Ascending aorta (tissue), 2 donors: ENCODE measurements around the gene SP140L. TPM values are rescaled to one million over a fixed set of nuclear protein-coding genes. Genes with fewer than 3 reads are reported as not detected.
A peak's percentile ranks its signal among the peaks of the same experiment; 100 is the strongest.

Experiments
- DNase-seq, 2 donors: peaks; one replicate each; pipeline ENCODE4 v3.0.0-alpha.2; 2019; ENCODE audit warnings: low spot score in 2 of 2
- H3K27ac ChIP-seq, 2 donors: fragments of 200-600 bp; sonication (generic); one replicate each; pipeline ENCODE4 v1.5.1; 2016 to 2017; ENCODE audit warnings: mild to moderate bottlenecking in 1 of 2
- H3K27me3 ChIP-seq: fragments of 200-600 bp; sonication (generic); one replicate; pipeline ENCODE4 v1.5.1; 2017
- H3K36me3 ChIP-seq, 2 donors: fragments of 200-600 bp; sonication (generic); one replicate each; pipeline ENCODE4 v1.5.1; 2016
- H3K4me1 ChIP-seq, 2 donors: fragments of 200-600 bp; sonication (generic); one replicate each; pipeline ENCODE4 v1.5.1; 2016 to 2017; ENCODE audit warnings: mild to moderate bottlenecking in 1 of 2
- H3K4me3 ChIP-seq, 2 donors: fragments of 200-600 bp; sonication (generic); one replicate each; pipeline ENCODE4 v1.5.1; 2016 to 2017; ENCODE audit warnings: mild to moderate bottlenecking in 1 of 2
- H3K9me3 ChIP-seq, 2 donors: fragments of 200-600 bp; sonication (generic); one replicate each; pipeline ENCODE4 v1.5.1; 2016
- CTCF ChIP-seq, 3 experiments: fragments of 200-600 bp in 2 of 3; fragments of 450-650 bp in 1 of 3; sonication (generic) in 2 of 3; IDR thresholded peaks; one replicate each; pipeline ENCODE4 v1.5.1; 2016 to 2019; ENCODE audit warnings: antibody characterized with exemption in 3 of 3, mild to moderate bottlenecking in 1 of 3, moderate library complexity in 1 of 3
- intact Hi-C: fragments of 100-400 bp; cut with DNase I; formaldehyde crosslinking; loops from one replicate; pipeline ENCODE4 v1.15.1; 2023
- total RNA-seq: library from RNA; depleted of rRNA; stranded (reverse); fragments of >200 nt; gene quantifications from one replicate; pipeline ENCODE4 v1.1.0, GENCODE V29; 2016

SP140L gene
- total RNA-seq, 1 donor from 2014 or later = 4.0 TPM

GRCh38 chr2:230423851-230424458 lies 97.0 kb downstream of the SP140L start:
- peaks cover 2 to 4% of the 10 kb centered on the region in 2 donors for H3K9me3 ChIP-seq
- H3K4me1 ChIP-seq = peaks cover 0 to 24% of the 10 kb centered on the region in 2 donors
- no peaks in the 10 kb centered on the region for H3K27me3 ChIP-seq
- H3K27ac ChIP-seq = peak overlapping the region in 1 of 2 donors; percentile 4
- peak overlapping the region in 1 of 2 donors; percentile 12 for H3K4me3 ChIP-seq
- TF ChIP-seq CTCF (IDR thresholded peaks at IDR 0.05) = no peak
- DNase-seq = no peak
- intact Hi-C loops = no loop called here
- peaks cover 0 to 17% of the 10 kb centered on the region in 2 donors for H3K36me3 ChIP-seq

GRCh38 chr2:230425377-230425776 lies 98.4 kb downstream of the SP140L start:
- H3K27me3 ChIP-seq = no peaks in the 10 kb centered on the region
- H3K9me3 ChIP-seq = peaks cover 8 to 15% of the 10 kb centered on the region in 2 donors
- intact Hi-C loops = no loop called here
- H3K27ac ChIP-seq = no peak overlapping the region
- H3K4me3 ChIP-seq = no peak overlapping the region
- H3K36me3 ChIP-seq = peaks cover 6 to 32% of the 10 kb centered on the region in 2 donors
- DNase-seq = no peak
- H3K4me1 ChIP-seq = peaks cover 0 to 16% of the 10 kb centered on the region in 2 donors
- TF ChIP-seq CTCF (IDR thresholded peaks at IDR 0.05) = no peak

- no peak for DNase-seq
- intact Hi-C loops = no loop called here
- no peak for TF ChIP-seq CTCF (IDR thresholded peaks at IDR 0.05)
- Histone ChIP-seq H3K4me1 (no peaks in the 10 kb centered on the region), H3K9me3 (peaks cover 8 to 15% of the 10 kb centered on the region in 2 donors), H3K4me3 (no peak overlapping the region), H3K27ac (no peak overlapping the region), H3K36me3 (peaks cover 7 to 41% of the 10 kb centered on the region in 2 donors), H3K27me3 (no peaks in the 10 kb centered on the region)
Observed at GRCh38 chr2:230429513-230429912, 102.5 kb downstream of the SP140L start.

- no peak for TF ChIP-seq CTCF (IDR thresholded peaks at IDR 0.05)
- peaks cover 7 to 38% of the 10 kb centered on the region in 2 donors for H3K36me3 ChIP-seq
- H3K4me3 ChIP-seq = no peak overlapping the region
- no peaks in the 10 kb centered on the region for H3K27me3 ChIP-seq
- H3K4me1 ChIP-seq = no peaks in the 10 kb centered on the region
- intact Hi-C loops = no loop called here
- H3K27ac ChIP-seq = no peak overlapping the region
- peaks cover 8 to 21% of the 10 kb centered on the region in 2 donors for H3K9me3 ChIP-seq
- no peak for DNase-seq
Observed at GRCh38 chr2:230430957-230431910, 104.2 kb downstream of the SP140L start.

- Histone ChIP-seq H3K27me3 (no peaks in the 10 kb centered on the region), H3K4me3 (no peak overlapping the region), H3K9me3 (peaks cover 0 to 9% of the 10 kb centered on the region in 2 donors), H3K27ac (no peak overlapping the region), H3K36me3 (peaks cover 7 to 24% of the 10 kb centered on the region in 2 donors), H3K4me1 (peaks cover 0 to 1% of the 10 kb centered on the region in 2 donors)
- intact Hi-C loops = no loop called here
- TF ChIP-seq CTCF (IDR thresholded peaks at IDR 0.05) = no peak
- no peak for DNase-seq
Observed at GRCh38 chr2:230434677-230435324, 107.8 kb downstream of the SP140L start.
